ENCODE data around the gene MAML3.

DNA sequence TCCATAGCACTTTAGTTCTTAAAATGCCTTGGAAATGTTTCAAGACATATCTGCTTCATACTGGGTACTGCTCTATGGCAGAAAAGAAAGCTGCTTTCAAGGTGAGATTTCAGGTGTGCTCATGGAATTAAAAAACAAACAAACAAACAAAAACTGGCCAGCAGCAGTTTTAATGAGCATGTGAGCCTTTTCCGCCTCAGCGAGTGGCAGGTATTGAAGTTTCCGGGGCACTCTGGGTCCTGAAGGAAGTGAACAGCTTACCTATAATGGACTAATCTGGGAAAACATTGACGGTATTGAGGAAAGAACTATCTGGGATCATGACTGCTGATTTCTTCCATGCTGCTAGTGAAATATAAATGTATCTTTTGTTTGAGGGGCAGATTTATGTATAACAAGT lies 194.6 kb downstream of the MAML3 start:
- TF ChIP-seq CTCF (IDR thresholded peaks at IDR 0.05; ENCODE audit: insufficient read depth, low read depth, low read length) (no peak), EZH2 (IDR thresholded peaks at IDR 0.05; ENCODE audit: insufficient read depth, low read length) (no peak)

All from astrocyte (in vitro differentiated cells and primary cell).